HG03139 (cell line): ENCODE measurements around the gene RPL3.
"Not testable (repeated sequence)": the region's sequence is repeated elsewhere in the genome, so short reads cannot be mapped to it uniquely, and the experiment has no call there.

Experiments used
- ATAC-seq: cut with Tn5 transposase; IDR thresholded peaks from one replicate; pipeline ENCODE4 v1.9.1; 2021; ENCODE audit not compliant: unreplicated experiment

The RPL3 gene

GRCh38 chr22:39319284-39320022 lies at the start of gene RPL3:
Gene RPL3 (minus strand): TSS chr22:39319623. CDS start chr22:39319597, 26 bp downstream.
- peak; percentile 78 for ATAC-seq

- no peak for ATAC-seq
These were observed 49.8 kb upstream of the RPL3 start for GRCh38 chr22:39369186-39369585.

DNA sequence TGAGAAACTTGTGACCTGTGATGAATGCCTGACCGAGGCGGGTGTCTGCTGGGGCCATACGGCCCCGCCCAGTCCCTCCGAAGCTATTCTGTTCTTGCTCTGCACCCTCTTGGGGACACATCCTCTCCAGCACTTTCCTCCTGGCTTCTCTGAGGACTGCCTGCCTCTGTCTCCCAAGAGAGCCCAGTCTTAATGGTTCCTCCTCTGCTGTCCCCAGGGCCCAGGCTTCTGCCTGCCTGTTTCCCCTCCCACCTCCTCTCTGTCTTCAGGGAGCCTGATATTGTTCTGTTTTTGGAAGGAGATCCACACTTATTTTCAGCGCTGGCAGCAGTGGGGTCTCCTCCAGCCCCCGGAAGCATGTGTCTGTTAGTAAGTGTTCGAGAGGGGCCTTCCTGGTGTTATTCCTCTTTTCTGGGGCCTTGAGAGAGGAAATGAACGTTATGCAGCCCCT lies 49.1 kb upstream of the RPL3 start:
- no peak for ATAC-seq

DNA sequence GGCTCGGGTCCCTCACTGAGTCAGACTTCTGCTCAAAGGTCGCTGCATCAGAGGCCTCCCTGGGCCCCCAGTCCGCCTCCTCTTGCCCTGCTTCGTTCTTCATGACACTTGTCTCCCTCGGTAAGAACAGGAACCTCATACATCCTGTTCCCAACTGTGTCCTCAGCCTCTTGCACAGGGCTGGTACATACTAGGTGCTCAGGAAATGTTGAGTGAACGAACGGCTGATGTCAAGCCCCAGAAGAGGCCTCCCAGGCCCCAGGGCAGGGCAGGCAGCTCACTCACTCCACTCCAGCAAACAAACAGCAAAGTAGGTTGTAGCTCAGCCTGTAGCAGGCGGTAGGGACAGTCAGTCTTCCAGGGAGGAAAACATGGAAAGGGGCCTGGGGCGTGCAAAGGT lies 47.6 kb upstream of the RPL3 start:
- ATAC-seq = no peak

- no peak for ATAC-seq
These were observed 46.0 kb upstream of the RPL3 start for GRCh38 chr22:39365492-39365780.

GRCh38 chr22:39364714-39365491 lies 45.5 kb upstream of the RPL3 start:
- ATAC-seq = no peak

GRCh38 chr22:39363751-39364515 lies 44.5 kb upstream of the RPL3 start:
- no peak for ATAC-seq

DNA sequence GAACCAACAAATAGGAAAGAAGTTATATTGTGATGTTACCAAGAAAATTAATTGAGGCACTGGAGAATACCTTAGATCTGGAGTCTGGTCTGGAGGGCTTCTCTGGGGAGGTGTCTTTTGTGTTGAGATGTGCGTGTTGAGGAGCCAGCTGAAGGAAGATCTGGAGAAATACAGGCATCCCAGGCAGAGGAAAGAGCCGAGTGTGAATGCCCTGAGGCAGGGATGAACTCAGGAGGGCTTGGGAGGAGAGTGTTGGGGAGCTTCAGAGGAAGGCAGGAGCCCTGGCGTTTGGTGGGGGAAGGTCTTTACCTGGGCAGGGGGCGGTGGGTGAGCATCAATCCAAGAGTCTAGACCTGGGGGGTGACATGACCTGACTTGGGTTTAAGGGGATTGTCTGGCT lies 43.5 kb upstream of the RPL3 start:
- no peak for ATAC-seq

DNA sequence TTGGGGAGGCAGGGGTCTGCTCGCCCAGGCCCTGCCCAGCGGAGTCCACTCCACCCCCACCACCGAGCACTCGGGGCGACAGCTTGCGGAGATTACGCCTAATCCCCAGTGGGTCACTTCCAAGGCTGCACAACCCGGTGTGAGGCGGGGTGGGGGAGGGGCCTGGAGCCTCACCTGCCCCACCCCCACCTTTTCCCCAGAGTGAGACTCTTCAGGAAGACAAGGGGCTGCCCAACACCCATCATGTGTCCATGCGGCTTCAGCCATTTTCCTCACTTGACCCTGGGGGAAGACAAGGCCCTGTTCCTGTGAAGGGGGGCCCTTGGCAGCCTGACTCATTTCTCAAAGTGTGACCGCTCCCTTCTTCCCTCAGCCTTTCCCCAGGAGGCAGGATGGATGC lies 42.8 kb upstream of the RPL3 start:
- ATAC-seq = no peak

- no peak for ATAC-seq
These were observed 42.1 kb upstream of the RPL3 start for GRCh38 chr22:39361496-39361895.

DNA sequence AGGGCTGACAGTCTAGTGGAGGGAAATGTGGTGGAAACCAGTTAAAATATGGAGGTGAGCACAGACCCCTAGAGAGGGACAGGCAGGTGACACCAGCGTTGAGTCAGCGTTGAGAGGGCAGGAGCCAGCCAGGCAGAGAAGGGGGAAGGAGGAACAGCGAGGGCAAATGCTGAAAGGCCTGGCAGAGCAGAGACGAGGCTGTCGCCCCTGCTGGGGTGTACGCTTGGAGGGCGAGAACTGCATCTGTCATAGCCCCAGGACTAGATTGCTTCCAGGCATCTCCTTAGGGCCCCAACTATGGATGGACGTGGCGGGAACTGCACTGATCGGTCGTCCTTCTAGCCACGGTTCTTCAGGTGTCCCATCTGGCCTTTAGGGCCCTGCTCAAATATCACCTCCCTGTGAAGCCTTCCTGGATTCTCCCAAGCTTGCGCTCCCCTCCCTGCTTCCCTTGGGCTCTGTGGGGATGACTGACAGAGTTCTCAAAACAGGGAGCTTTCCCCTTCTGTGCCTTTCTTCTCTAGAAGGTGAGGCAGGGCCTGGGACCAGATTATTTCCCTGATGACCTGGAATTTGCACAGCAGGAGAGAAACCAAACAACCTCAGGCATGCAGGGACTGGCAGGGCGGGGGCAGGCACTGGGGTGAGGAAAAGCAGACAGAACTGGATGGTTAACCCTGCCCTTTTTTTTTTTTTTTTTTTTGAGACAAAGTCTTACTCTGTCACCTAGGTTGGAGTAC lies 41.4 kb upstream of the RPL3 start:
- ATAC-seq = no peak

- no peak for ATAC-seq
These were observed 40.8 kb upstream of the RPL3 start for GRCh38 chr22:39360242-39360641.

GRCh38 chr22:39359659-39360195 lies 40.3 kb upstream of the RPL3 start:
- no peak for ATAC-seq

- ATAC-seq = not testable (repeated sequence)
These were observed 38.8 kb upstream of the RPL3 start for GRCh38 chr22:39358197-39358596.

DNA sequence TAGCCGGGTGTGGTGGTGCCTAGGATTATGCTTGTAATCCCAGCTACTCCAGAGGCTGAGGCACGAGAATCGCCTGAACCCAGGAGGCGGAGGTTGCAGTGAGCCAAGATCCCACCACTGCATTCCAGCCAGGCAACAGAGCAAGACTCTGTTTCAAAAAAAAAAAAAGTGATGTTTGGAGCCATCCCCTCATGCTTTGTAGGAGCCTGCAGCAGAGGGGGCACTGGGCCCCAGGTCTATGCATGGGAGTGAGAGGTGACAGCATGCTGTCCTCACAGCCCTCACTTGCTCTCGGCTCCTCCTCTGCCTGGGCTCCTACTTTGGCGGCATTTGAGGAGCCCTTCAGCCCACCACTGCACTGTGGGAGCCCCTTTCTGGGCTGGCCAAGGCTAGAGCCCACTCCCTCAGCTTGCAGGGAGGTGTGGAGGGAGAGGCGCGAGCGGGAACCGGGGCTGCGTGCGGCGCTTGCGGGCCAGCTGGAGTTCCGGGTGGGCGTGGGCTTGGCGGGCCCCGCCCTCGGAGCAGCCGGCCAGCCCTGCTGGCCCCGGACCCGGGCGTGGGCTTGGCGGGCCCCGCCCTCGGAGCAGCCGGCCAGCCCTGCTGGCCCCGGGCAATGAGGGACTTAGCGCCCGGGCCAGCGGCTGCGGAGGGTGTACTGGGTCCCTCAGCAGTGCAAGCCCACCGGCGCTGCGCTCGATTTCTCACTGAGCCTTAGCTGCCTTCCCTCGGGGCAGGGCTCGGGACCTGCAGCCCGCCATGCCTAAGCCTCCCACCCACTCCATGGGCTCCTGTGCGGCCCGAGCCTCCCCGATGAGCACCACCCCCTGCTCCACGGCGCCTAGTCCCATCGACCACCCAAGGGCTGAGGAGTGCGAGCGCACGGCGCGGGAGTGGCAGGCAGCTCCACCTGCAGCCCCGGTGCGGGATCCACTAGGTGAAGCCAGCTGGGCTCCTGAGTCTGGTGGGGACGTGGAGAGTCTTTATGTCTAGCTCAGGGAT lies 38.0 kb upstream of the RPL3 start:
- not testable (repeated sequence) for ATAC-seq

DNA sequence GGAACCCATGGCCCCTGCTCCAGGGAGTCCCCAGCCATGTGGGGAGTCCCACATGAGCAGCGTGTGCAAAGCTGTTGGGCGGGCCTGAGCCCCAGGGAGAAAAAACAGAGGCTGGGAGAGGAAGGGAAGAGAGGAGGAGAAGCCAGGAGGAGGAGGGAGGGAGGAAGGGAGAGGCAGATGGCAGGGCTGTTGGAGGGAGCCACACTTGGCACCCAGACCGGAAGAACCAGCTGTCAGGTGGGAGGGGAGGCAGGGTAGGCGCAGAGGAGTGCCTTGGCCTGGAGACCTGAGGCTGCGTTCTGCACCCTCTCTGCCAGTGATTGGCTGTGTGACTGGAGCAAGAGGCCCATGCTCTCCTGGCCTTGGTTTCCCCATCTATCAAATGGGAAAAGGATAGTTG lies 37.0 kb upstream of the RPL3 start:
- no peak for ATAC-seq

DNA sequence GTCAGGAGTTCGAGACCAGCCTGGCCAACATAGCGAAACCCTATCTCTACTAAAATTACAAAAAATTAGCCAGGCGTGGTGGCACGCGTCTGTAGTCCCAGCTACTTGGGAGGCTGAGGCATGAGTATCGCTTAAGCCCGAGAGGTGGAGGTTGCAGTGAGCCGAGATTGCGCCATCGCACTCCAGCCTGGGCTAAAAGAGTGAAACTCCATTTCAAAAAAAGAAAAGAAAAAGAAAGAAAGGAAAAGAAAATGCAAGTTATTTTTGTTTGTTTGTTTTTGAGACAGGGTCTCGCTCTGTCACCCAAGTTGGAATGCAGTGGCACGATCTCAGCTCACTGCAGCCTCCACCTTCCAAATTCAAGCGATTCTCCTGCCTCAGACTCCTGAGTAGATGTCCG lies 36.4 kb upstream of the RPL3 start:
- not testable (repeated sequence) for ATAC-seq

- ATAC-seq = no peak
These were observed 35.7 kb upstream of the RPL3 start for GRCh38 chr22:39355080-39355479.

GRCh38 chr22:39353346-39353745 lies 33.9 kb upstream of the RPL3 start:
- ATAC-seq = no peak
